ENCODE results near the gene DHX15.

The DHX15 gene

GRCh38 chr4:24584211-24584850 is at the start of gene DHX15:
DHX15 (minus strand) TSS chr4:24584554; CDS start chr4:24584393, 161 bp downstream.
- DNase-seq (ENCODE audit: low spot score), result peak; percentile 96

GRCh38 chr4:24632011-24632410 is 47.7 kb upstream of the DHX15 start:
- DNase-seq (ENCODE audit: low spot score), result no peak

- DNase-seq (ENCODE audit: low spot score), result no peak
Measured at GRCh38 chr4:24630937-24631336, 46.6 kb upstream of the DHX15 start.

GRCh38 chr4:24625091-24625490 is 40.7 kb upstream of the DHX15 start:
- no peak for DNase-seq (ENCODE audit: low spot score)

- no peak for DNase-seq (ENCODE audit: low spot score)
Measured at GRCh38 chr4:24624381-24624780, 40.0 kb upstream of the DHX15 start.

- DNase-seq (ENCODE audit: low spot score), result no peak
Measured at GRCh38 chr4:24622146-24622834, 37.9 kb upstream of the DHX15 start.

- DNase-seq (ENCODE audit: low spot score), result no peak
Measured at GRCh38 chr4:24615977-24616376, 31.6 kb upstream of the DHX15 start.

- DNase-seq (ENCODE audit: low spot score), result no peak
Measured at GRCh38 chr4:24614881-24615280, 30.5 kb upstream of the DHX15 start.

GRCh38 chr4:24613502-24613901 is 29.1 kb upstream of the DHX15 start:
- DNase-seq (ENCODE audit: low spot score), result no peak

- DNase-seq (ENCODE audit: low spot score), result no peak
Measured at GRCh38 chr4:24611575-24611974, 27.2 kb upstream of the DHX15 start.

- peak; percentile 57 for DNase-seq (ENCODE audit: low spot score)
Measured at GRCh38 chr4:24607334-24607733, 23.0 kb upstream of the DHX15 start.

- no peak for DNase-seq (ENCODE audit: low spot score)
Measured at GRCh38 chr4:24605216-24605615, 20.9 kb upstream of the DHX15 start.

- no peak for DNase-seq (ENCODE audit: low spot score)
Measured at GRCh38 chr4:24604558-24605214, 20.3 kb upstream of the DHX15 start.

- no peak for DNase-seq (ENCODE audit: low spot score)
Measured at GRCh38 chr4:24603343-24603742, 19.0 kb upstream of the DHX15 start.

GRCh38 chr4:24601121-24601520 is 16.8 kb upstream of the DHX15 start:
- DNase-seq (ENCODE audit: low spot score), result no peak

GRCh38 chr4:24599275-24599674 is 14.9 kb upstream of the DHX15 start:
- no peak for DNase-seq (ENCODE audit: low spot score)

GRCh38 chr4:24598025-24598424 is 13.7 kb upstream of the DHX15 start:
- DNase-seq (ENCODE audit: low spot score), result no peak

GRCh38 chr4:24595659-24596058 is 11.3 kb upstream of the DHX15 start:
- no peak for DNase-seq (ENCODE audit: low spot score)

GRCh38 chr4:24594887-24595286 is 10.5 kb upstream of the DHX15 start:
- DNase-seq (ENCODE audit: low spot score), result no peak

- DNase-seq (ENCODE audit: low spot score), result no peak
Measured at GRCh38 chr4:24589448-24589847, 5.1 kb upstream of the DHX15 start.

- no peak for DNase-seq (ENCODE audit: low spot score)
Measured at GRCh38 chr4:24588216-24588954, 4.0 kb upstream of the DHX15 start.

GRCh38 chr4:24583451-24584210 is 723 bp downstream of the DHX15 start:
- peak; percentile 49 for DNase-seq (ENCODE audit: low spot score)
